PFSK-1 (cell line): ENCODE measurements around the gene CACNA1C.

Experiments used
- FOXP2 ChIP-seq: optimal IDR thresholded peaks from 2 replicates; pipeline ENCODE3; 2011; ENCODE audit warnings: borderline replicate concordance, control low read depth, inconsistent platforms; ENCODE audit not compliant: insufficient read depth; ENCODE audit errors: extremely low read length, extremely low read depth
- POLR2AphosphoS5 ChIP-seq: IDR thresholded peaks from 2 replicates; pipeline ENCODE4 v1.6.1; 2012; ENCODE audit warnings: low read depth, mild to moderate bottlenecking, control low read depth, low read length, moderate library complexity
- REST ChIP-seq, 2 experiments: IDR thresholded peaks; 2 replicates each; pipeline versions ENCODE4 v1.6.1 to v1.8.0; 2011 to 2012; ENCODE audit warnings: low read depth in 2 of 2, low read length in 2 of 2, control low read depth in 1 of 2, inconsistent platforms in 1 of 2, mild to moderate bottlenecking in 1 of 2, moderate library complexity in 1 of 2; ENCODE audit not compliant: insufficient read depth in 1 of 2
- SIN3A ChIP-seq: IDR thresholded peaks from 2 replicates; pipeline ENCODE4 v1.6.1; 2012; ENCODE audit warnings: mild to moderate bottlenecking, low read length, moderate library complexity, borderline replicate concordance; ENCODE audit not compliant: insufficient read depth
- TAF1 ChIP-seq: IDR thresholded peaks from 2 replicates; pipeline ENCODE4 v1.6.1; 2012; ENCODE audit warnings: low read length, control low read depth, borderline replicate concordance; ENCODE audit not compliant: insufficient read depth

- TF ChIP-seq POLR2AphosphoS5 (no peak), REST (IDR thresholded peaks at IDR 0.05; ENCODE audit: insufficient read depth in 1 of 2, low read depth in 2 of 2, low read length in 2 of 2) (no peak), TAF1 (no peak), FOXP2 (no peak), SIN3A (no peak)
These were observed 121.2 kb downstream of the CACNA1C start for GRCh38 chr12:2173971-2174370.
